IMR-90 (cell line): ENCODE measurements around the gene NFIA. TPM values are rescaled to one million over a fixed set of nuclear protein-coding genes. Genes with fewer than 3 reads are reported as not detected.

Source experiments
- ATAC-seq: fragments of 200-7000 bp; cut with Tn5 transposase; 2 replicates; pipeline ENCODE4 v1.9.1; 2020; ENCODE audit warnings: low read depth, mild to moderate bottlenecking, moderate library complexity
- BruUV-seq: library from RNA; stranded (reverse); fragments of 400-500 nt; replicated peaks from 2 replicates; lab custom pipeline; 2021; lab: Mats Ljungman, UMichigan
- CTCF ChIA-PET: fragments of 300-600 bp; formaldehyde crosslinking; extraction: SDS; loops from one replicate; lab custom pipeline; 2021; ENCODE audit warnings: antibody characterized with exemption; lab: Yijun Ruan, JAX
- POLR2A ChIA-PET: fragments of 300-600 bp; sonication (Branson Sonifier 250); formaldehyde crosslinking; loops from one replicate; lab custom pipeline; 2022; ENCODE audit warnings: antibody characterized with exemption; ENCODE audit not compliant: unreplicated experiment; lab: Charles Lee
- DNase-seq: peaks from one replicate; pipeline ENCODE4 v3.0.0; 2013
- H2AFZ ChIP-seq: replicated peaks from 2 replicates; pipeline ENCODE3; 2013; ENCODE audit warnings: low read length, mild to moderate bottlenecking; ENCODE audit not compliant: poor library complexity
- H2AK5ac ChIP-seq: 2 replicates; pipeline ENCODE4 v1.6.1; 2013; ENCODE audit warnings: low read depth, low read length, inconsistent platforms
- H2AK9ac ChIP-seq: replicated peaks from 2 replicates; pipeline ENCODE3; 2013; ENCODE audit warnings: mild to moderate bottlenecking, low read depth, low read length, moderate library complexity; ENCODE audit not compliant: poor library complexity
- H2BK120ac ChIP-seq: 2 replicates; pipeline ENCODE4 v1.6.1; 2013; ENCODE audit warnings: low read depth, low read length, inconsistent platforms
- H2BK15ac ChIP-seq: 3 replicates; pipeline ENCODE4 v1.6.1; 2013; ENCODE audit warnings: low read depth, low read length, inconsistent platforms
- H2BK20ac ChIP-seq: 2 replicates; pipeline ENCODE4 v1.6.1; 2013; ENCODE audit warnings: low read depth, mild to moderate bottlenecking, inconsistent platforms, low read length, moderate library complexity
- H2BK5ac ChIP-seq: 2 replicates; pipeline ENCODE4 v1.6.1; 2013; ENCODE audit warnings: mild to moderate bottlenecking, low read depth, low read length, inconsistent platforms; ENCODE audit not compliant: poor library complexity, severe bottlenecking
- H3K14ac ChIP-seq: replicated peaks from 2 replicates; pipeline ENCODE4 v1.6.1; 2013; ENCODE audit warnings: low read depth, low read length, inconsistent platforms
- H3K18ac ChIP-seq: 2 replicates; pipeline ENCODE4 v1.6.1; 2013; ENCODE audit warnings: low read depth, low read length, control low read depth
- H3K23ac ChIP-seq: 2 replicates; pipeline ENCODE4 v1.6.1; 2013; ENCODE audit warnings: low read depth, low read length, inconsistent platforms
- H3K27ac ChIP-seq: 2 replicates; pipeline ENCODE4 v1.5.1; 2013; ENCODE audit warnings: mild to moderate bottlenecking, control low read depth, low read length; ENCODE audit not compliant: insufficient read depth
- H3K27me3 ChIP-seq: 2 replicates; pipeline ENCODE4 v1.6.1; 2013; ENCODE audit warnings: low read length; ENCODE audit not compliant: control insufficient read depth, insufficient read depth
- H3K36me3 ChIP-seq: 2 replicates; pipeline ENCODE4 v1.6.1; 2013; ENCODE audit warnings: low read length, mixed read lengths; ENCODE audit not compliant: control insufficient read depth, insufficient read depth
- H3K4ac ChIP-seq: 2 replicates; pipeline ENCODE4 v1.6.1; 2013; ENCODE audit warnings: low read depth, low read length, inconsistent platforms
- H3K4me1 ChIP-seq: 2 replicates; pipeline ENCODE4 v1.6.1; 2013; ENCODE audit warnings: low read length, mixed read lengths; ENCODE audit not compliant: control insufficient read depth, insufficient read depth
- H3K4me2 ChIP-seq: 2 replicates; pipeline ENCODE4 v1.6.1; 2013; ENCODE audit warnings: low read depth, mild to moderate bottlenecking, control low read depth, low read length, moderate library complexity
- H3K4me3 ChIP-seq: 2 replicates; pipeline ENCODE4 v1.5.1; 2013; ENCODE audit warnings: low read depth, mild to moderate bottlenecking, control low read depth, low read length, moderate library complexity; ENCODE audit not compliant: insufficient read depth
- H3K56ac ChIP-seq: 2 replicates; pipeline ENCODE4 v1.6.1; 2013; ENCODE audit warnings: low read length, inconsistent platforms; ENCODE audit not compliant: insufficient read depth; ENCODE audit errors: extremely low read depth
- H3K79me1 ChIP-seq, 2 experiments: 2 replicates each; pipeline ENCODE4 v1.6.1; 2013; ENCODE audit warnings: low read length in 2 of 2, inconsistent platforms in 1 of 2, low read depth in 1 of 2
- H3K9ac ChIP-seq: 2 replicates; pipeline ENCODE4 v1.6.1; 2013; ENCODE audit warnings: low read depth, low read length, control low read depth
- H3K9me1 ChIP-seq: 2 replicates; pipeline ENCODE4 v1.6.1; 2013; ENCODE audit warnings: low read length, inconsistent platforms; ENCODE audit not compliant: insufficient read depth
- H3K9me3 ChIP-seq: 2 replicates; pipeline ENCODE4 v1.6.1; 2013; ENCODE audit warnings: low read length; ENCODE audit not compliant: control insufficient read depth, insufficient read depth
- H4K20me1 ChIP-seq: 2 replicates; pipeline ENCODE4 v1.6.1; 2013; ENCODE audit warnings: low read length, inconsistent platforms; ENCODE audit not compliant: insufficient read depth
- H4K5ac ChIP-seq: 2 replicates; pipeline ENCODE4 v1.6.1; 2013; ENCODE audit warnings: mild to moderate bottlenecking, low read depth, low read length, control low read depth
- H4K8ac ChIP-seq, 2 experiments: 2 replicates each; pipeline ENCODE4 v1.6.1; 2013; ENCODE audit warnings: low read depth in 2 of 2, low read length in 2 of 2, control low read depth in 1 of 2, inconsistent platforms in 1 of 2
- H4K91ac ChIP-seq: 2 replicates; pipeline ENCODE4 v1.6.1; 2013; ENCODE audit warnings: low read depth, low read length, inconsistent platforms; ENCODE audit not compliant: insufficient read depth
- NFE2L2 ChIP-seq: fragments of 150-350 bp; IDR thresholded peaks from 2 replicates; pipeline ENCODE4 v1.6.1; 2016; ENCODE audit warnings: low read depth, mild to moderate bottlenecking, low read length
- RAD21 ChIP-seq: IDR thresholded peaks from 2 replicates; pipeline ENCODE4 v1.6.1; 2012; ENCODE audit warnings: low read length, improper control_type of control experiment
- WGBS, 2 experiments: methylation state at CpG; one replicate each; pipeline versions ENCODE4 v1.1.5 to v1.1.7; 2013; ENCODE audit warnings: missing lambda C conversion rate in 2 of 2; ENCODE audit not compliant: insufficient read length in 1 of 2; ENCODE audit errors: extremely low coverage in 2 of 2; 5-methylcytosine and 5-hydroxymethylcytosine counted together
- dilution Hi-C: fragments of 300-500 bp; cut with HindIII; formaldehyde crosslinking; loops from one replicate; pipeline ENCODE4 v1.14.3; 2018; ENCODE audit warnings: low sequenced_read_pairs; ENCODE audit not compliant: unreplicated experiment
- in situ Hi-C: fragments of 300-500 bp; cut with MboI; formaldehyde crosslinking; loops from 3 replicates; pipeline ENCODE4 v1.14.3; 2019; ENCODE audit warnings: low sequenced_read_pairs, inconsistent platforms, mixed read lengths
- intact Hi-C: fragments of 100-400 bp; cut with micrococcal nuclease; formaldehyde crosslinking; loops from 2 replicates; pipeline ENCODE4 v1.10.0; 2022
- polyA plus RNA-seq, 3 experiments: library from polyadenylated mRNA; depleted of rRNA; stranded (reverse); fragments of >200 nt; gene quantifications; 2 replicates each; pipeline ENCODE4 v1.2.3, GENCODE V29; 2012; ENCODE audit warnings: low replicate concordance in 1 of 3
- total RNA-seq: library from RNA; depleted of rRNA; stranded (reverse); fragments of >200 nt; gene quantifications from 2 replicates; pipeline ENCODE4 v1.2.3, GENCODE V29; 2012
- TF ChIP-seq, protein P1 (sequence below): conservative IDR thresholded peaks from 2 replicates; pipeline ENCODE4 v1.5.1; 2012; ENCODE audit warnings: mild to moderate bottlenecking, low read depth, low read length, improper control_type of control experiment

NFIA gene
- total and polyA plus RNA-seq, 2 of the 4 experiments (the other 2 are of a cell fraction) = 1.6 to 2.2 TPM

- Histone ChIP-seq H3K4me2 (no peak overlapping the region), H3K14ac (no peak overlapping the region), H2BK20ac (no peak overlapping the region), H3K36me3 (no peaks in the 10 kb centered on the region; the same call in 1 of the 2 replicates), H3K56ac (no peak overlapping the region), H3K9me1 (no peaks in the 10 kb centered on the region), H4K8ac (no peak overlapping the region), H2AK5ac (no peak overlapping the region), H2AFZ (no peak overlapping the region), H3K79me1 (no peaks in the 10 kb centered on the region), H3K27ac (no peak overlapping the region), H3K9me3 (no peaks in the 10 kb centered on the region), H2AK9ac (no peak overlapping the region), H3K4ac (no peak overlapping the region), H3K9ac (no peak overlapping the region), H2BK120ac (no peak overlapping the region), H3K4me3 (no peak overlapping the region), H2BK15ac (no peak overlapping the region), H3K27me3 (no peaks in the 10 kb centered on the region), H3K23ac (no peak overlapping the region), H4K20me1 (no peaks in the 10 kb centered on the region), H2BK5ac (no peak overlapping the region), H4K5ac (no peak overlapping the region), H4K91ac (no peak overlapping the region), H3K4me1 (no peaks in the 10 kb centered on the region), H3K18ac (no peak overlapping the region)
- WGBS, 2 experiments = no CpG with 5 or more reads among the region's 12 CpGs
- peak; percentile 17; the same call in 1 of the 2 replicates for ATAC-seq
- no TSS peak for BruUV-seq
- ChIA-PET CTCF (interaction anchor here (1.0 kb wide), 1 partner anchor 9 kb away, joined by 3 read pairs; no protein-coding TSS in a partner anchor), POLR2A (no interaction called here)
- DNase-seq = no peak
- in situ Hi-C loops (no loop called here), dilution Hi-C loops (no loop called here), intact Hi-C loops (no loop called here)
- TF ChIP-seq, protein P1, sequence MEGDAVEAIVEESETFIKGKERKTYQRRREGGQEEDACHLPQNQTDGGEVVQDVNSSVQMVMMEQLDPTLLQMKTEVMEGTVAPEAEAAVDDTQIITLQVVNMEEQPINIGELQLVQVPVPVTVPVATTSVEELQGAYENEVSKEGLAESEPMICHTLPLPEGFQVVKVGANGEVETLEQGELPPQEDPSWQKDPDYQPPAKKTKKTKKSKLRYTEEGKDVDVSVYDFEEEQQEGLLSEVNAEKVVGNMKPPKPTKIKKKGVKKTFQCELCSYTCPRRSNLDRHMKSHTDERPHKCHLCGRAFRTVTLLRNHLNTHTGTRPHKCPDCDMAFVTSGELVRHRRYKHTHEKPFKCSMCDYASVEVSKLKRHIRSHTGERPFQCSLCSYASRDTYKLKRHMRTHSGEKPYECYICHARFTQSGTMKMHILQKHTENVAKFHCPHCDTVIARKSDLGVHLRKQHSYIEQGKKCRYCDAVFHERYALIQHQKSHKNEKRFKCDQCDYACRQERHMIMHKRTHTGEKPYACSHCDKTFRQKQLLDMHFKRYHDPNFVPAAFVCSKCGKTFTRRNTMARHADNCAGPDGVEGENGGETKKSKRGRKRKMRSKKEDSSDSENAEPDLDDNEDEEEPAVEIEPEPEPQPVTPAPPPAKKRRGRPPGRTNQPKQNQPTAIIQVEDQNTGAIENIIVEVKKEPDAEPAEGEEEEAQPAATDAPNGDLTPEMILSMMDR = no peak
- TF ChIP-seq NFE2L2 (no peak), RAD21 (no peak)
Observed at GRCh38 chr1:61403679-61404596, 321.6 kb downstream of the NFIA start.
